Loucy (cell line): ENCODE data around the gene TBRG1.

Experiments
- H2AFZ ChIP-seq: fragments of 200-600 bp; sonication (generic); 2 replicates; pipeline ENCODE4 v1.6.0; 2016; ENCODE audit warnings: antibody characterized with exemption, mild to moderate bottlenecking, low read length, moderate library complexity
- H3F3A ChIP-seq: fragments of 200-600 bp; 2 replicates; pipeline ENCODE4 v1.6.0; 2016; ENCODE audit warnings: antibody characterized with exemption, low read depth, mild to moderate bottlenecking
- H3K27me3 ChIP-seq: fragments of 200-600 bp; sonication (generic); 2 replicates; pipeline ENCODE4 v1.6.1; 2014; ENCODE audit warnings: low read length, mild to moderate bottlenecking; ENCODE audit not compliant: insufficient read depth, poor library complexity, severe bottlenecking
- H3K36me3 ChIP-seq: fragments of 200-600 bp; sonication (generic); 2 replicates; pipeline ENCODE4 v1.6.1; 2016; ENCODE audit warnings: low read length; ENCODE audit not compliant: insufficient read depth
- H3K4me1 ChIP-seq: fragments of 200-600 bp; sonication (generic); 2 replicates; pipeline ENCODE4 v1.5.1; 2014; ENCODE audit warnings: low read length, mild to moderate bottlenecking; ENCODE audit not compliant: insufficient read depth, poor library complexity, severe bottlenecking
- H3K4me2 ChIP-seq: fragments of 200-600 bp; sonication (generic); 2 replicates; pipeline ENCODE4 v1.6.0; 2014; ENCODE audit warnings: antibody characterized with exemption, low read length, low read depth, mild to moderate bottlenecking; ENCODE audit not compliant: poor library complexity, severe bottlenecking
- H3K4me3 ChIP-seq: fragments of 200-600 bp; sonication (generic); 2 replicates; pipeline ENCODE4 v1.5.1; 2014; ENCODE audit warnings: low read length, mild to moderate bottlenecking, mixed read lengths; ENCODE audit not compliant: poor library complexity, severe bottlenecking
- H3K79me2 ChIP-seq: fragments of 200-600 bp; sonication (generic); 2 replicates; pipeline ENCODE4 v1.6.1; 2014; ENCODE audit warnings: low read length; ENCODE audit not compliant: insufficient read depth
- H3K9ac ChIP-seq: fragments of 200-600 bp; sonication (generic); 2 replicates; pipeline ENCODE4 v1.6.0; 2014; ENCODE audit warnings: mild to moderate bottlenecking, low read depth, low read length, moderate library complexity; ENCODE audit not compliant: poor library complexity, severe bottlenecking
- H3K9me2 ChIP-seq: fragments of 200-600 bp; sonication (generic); replicated peaks from 2 replicates; pipeline ENCODE4 v1.6.1; 2016; ENCODE audit warnings: low read depth, low read length, mixed read lengths
- H3K9me3 ChIP-seq: fragments of 200-600 bp; sonication (generic); 2 replicates; pipeline ENCODE4 v1.6.1; 2014; ENCODE audit warnings: mild to moderate bottlenecking, antibody characterized with exemption, low read length, low read depth; ENCODE audit not compliant: insufficient read depth
- H4K20me1 ChIP-seq: fragments of 200-600 bp; sonication (generic); 2 replicates; pipeline ENCODE4 v1.6.0; 2014; ENCODE audit warnings: antibody characterized with exemption, low read length, mild to moderate bottlenecking; ENCODE audit not compliant: insufficient read depth, poor library complexity, severe bottlenecking
- EZH2phosphoT487 ChIP-seq: fragments of 200-600 bp; IDR thresholded peaks from 2 replicates; pipeline ENCODE4 v1.6.1; 2018; ENCODE audit warnings: antibody characterized with exemption, mild to moderate bottlenecking, moderate library complexity, borderline replicate concordance
- TF ChIP-seq, protein P1 (sequence below): fragments of 200-600 bp; sonication (generic); conservative IDR thresholded peaks from 2 replicates; pipeline ENCODE4 v1.5.1; 2014; ENCODE audit warnings: mild to moderate bottlenecking, antibody characterized with exemption, low read length

Gene TBRG1

DNA sequence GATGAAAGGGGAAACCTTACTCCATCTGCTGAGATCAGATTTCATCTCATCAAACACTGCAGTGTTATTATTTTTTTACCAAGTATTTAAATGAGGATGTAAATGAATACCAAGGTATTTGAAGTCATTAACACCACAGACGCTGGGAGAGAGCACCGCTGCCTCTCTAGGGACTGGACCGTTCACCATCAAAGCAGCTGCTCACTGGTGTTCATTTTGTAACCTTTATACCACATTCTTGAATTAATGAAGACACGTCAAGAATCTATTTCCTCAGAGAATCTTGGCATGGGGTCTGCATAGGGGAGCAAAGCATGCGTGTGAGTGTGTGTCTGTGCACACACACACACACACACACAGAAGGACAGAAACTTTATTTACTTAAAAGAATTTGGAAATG, 35.2 kb downstream of the TBRG1 start:
- TF ChIP-seq EZH2phosphoT487: no peak
- TF ChIP-seq, protein P1, sequence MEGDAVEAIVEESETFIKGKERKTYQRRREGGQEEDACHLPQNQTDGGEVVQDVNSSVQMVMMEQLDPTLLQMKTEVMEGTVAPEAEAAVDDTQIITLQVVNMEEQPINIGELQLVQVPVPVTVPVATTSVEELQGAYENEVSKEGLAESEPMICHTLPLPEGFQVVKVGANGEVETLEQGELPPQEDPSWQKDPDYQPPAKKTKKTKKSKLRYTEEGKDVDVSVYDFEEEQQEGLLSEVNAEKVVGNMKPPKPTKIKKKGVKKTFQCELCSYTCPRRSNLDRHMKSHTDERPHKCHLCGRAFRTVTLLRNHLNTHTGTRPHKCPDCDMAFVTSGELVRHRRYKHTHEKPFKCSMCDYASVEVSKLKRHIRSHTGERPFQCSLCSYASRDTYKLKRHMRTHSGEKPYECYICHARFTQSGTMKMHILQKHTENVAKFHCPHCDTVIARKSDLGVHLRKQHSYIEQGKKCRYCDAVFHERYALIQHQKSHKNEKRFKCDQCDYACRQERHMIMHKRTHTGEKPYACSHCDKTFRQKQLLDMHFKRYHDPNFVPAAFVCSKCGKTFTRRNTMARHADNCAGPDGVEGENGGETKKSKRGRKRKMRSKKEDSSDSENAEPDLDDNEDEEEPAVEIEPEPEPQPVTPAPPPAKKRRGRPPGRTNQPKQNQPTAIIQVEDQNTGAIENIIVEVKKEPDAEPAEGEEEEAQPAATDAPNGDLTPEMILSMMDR: no peak
- Histone ChIP-seq H3K4me2 (no peak overlapping the region), H2AFZ (no peak overlapping the region), H4K20me1 (no peaks in the 10 kb centered on the region), H3K9me2 (no peaks in the 10 kb centered on the region), H3K4me1 (no peaks in the 10 kb centered on the region), H3K27me3 (no peaks in the 10 kb centered on the region), H3K36me3 (no peaks in the 10 kb centered on the region), H3K4me3 (no peak overlapping the region), H3K79me2 (no peaks in the 10 kb centered on the region), H3K9ac (no peak overlapping the region), H3F3A (no peaks in the 10 kb centered on the region), H3K9me3 (no peaks in the 10 kb centered on the region)

- no peak overlapping the region for H3K4me2 ChIP-seq
- H3K4me1 ChIP-seq: no peaks in the 10 kb centered on the region
- TF ChIP-seq, protein P1: no peak
- no peak for TF ChIP-seq EZH2phosphoT487
- H3K9me3 ChIP-seq: no peaks in the 10 kb centered on the region
- H3K4me3 ChIP-seq: no peak overlapping the region
- no peaks in the 10 kb centered on the region for H4K20me1 ChIP-seq
- no peaks in the 10 kb centered on the region for H3K27me3 ChIP-seq
- no peak overlapping the region for H3K9ac ChIP-seq
- H3K79me2 ChIP-seq: no peaks in the 10 kb centered on the region
- H3K9me2 ChIP-seq: no peaks in the 10 kb centered on the region
- no peaks in the 10 kb centered on the region for H3F3A ChIP-seq
- no peak overlapping the region for H2AFZ ChIP-seq
- no peaks in the 10 kb centered on the region for H3K36me3 ChIP-seq
Measured at GRCh38 chr11:124658501-124658900, 35.8 kb downstream of the TBRG1 start.

- H2AFZ ChIP-seq: no peak overlapping the region
- H3K9me2 ChIP-seq: no peaks in the 10 kb centered on the region
- H3K4me3 ChIP-seq: no peak overlapping the region
- TF ChIP-seq, protein P1: no peak
- no peaks in the 10 kb centered on the region for H3K9me3 ChIP-seq
- H3K27me3 ChIP-seq: no peaks in the 10 kb centered on the region
- H3K79me2 ChIP-seq: no peaks in the 10 kb centered on the region
- H3K9ac ChIP-seq: no peak overlapping the region
- H3K4me1 ChIP-seq: no peaks in the 10 kb centered on the region
- H3K4me2 ChIP-seq: no peak overlapping the region
- H3F3A ChIP-seq: no peaks in the 10 kb centered on the region
- H3K36me3 ChIP-seq: no peaks in the 10 kb centered on the region
- no peaks in the 10 kb centered on the region for H4K20me1 ChIP-seq
Measured at GRCh38 chr11:124658986-124659385, 36.3 kb downstream of the TBRG1 start.
